ENCODE results near the gene SMC3.

SMC3 gene

GRCh38 chr10:110546499-110547110 is 20.9 kb upstream of the SMC3 start:
- DNase-seq = no peak

DNA sequence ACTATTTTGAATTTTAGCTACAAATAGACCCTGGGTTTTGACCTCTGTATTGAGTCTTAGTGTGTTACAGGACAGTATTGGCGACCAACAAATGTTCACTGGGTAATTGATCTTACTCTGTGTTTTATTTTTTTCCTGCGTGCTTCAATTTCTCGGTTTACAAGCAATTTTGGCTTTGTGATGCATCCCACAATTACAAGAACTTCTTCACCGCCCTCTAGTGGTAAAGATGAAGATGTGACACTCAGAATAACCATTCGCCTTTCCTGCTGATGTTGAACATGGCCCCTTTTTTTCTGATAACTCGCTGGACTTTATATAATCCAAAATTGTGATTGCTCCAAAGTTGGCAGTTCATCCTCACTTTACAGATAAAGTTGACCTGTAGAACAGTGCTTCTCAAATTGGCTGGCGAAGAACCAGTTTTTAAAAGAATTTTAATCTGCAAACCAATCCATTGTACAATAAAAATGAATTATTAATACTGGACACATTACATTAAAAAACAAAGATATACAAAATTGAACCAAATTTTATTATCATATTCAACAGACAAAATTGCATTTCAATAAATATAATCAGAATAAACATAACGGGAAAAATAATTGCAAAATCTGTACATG is 20.2 kb upstream of the SMC3 start:
- DNase-seq = no peak

- DNase-seq = no peak
Observed at GRCh38 chr10:110548002-110548401, 19.5 kb upstream of the SMC3 start.

DNA sequence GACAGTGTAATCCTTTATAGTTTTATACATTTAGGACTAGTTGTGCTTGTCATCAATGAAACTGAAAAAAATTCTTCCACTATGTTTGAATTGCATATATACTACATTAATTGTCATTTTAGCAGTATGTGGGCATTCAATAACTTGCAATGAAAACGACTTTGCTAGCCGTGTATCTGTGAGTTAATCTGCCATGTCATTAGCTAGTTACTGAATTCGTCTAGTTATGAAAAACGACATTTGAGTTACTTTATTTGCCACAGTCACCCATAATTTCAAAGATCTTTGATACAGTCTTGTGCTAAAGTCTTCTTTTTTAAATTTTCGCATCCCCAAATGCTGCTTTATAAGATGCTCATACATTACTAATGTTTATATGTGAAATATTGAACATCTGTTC is 18.3 kb upstream of the SMC3 start:
- DNase-seq = no peak

- DNase-seq = no peak
Observed at GRCh38 chr10:110553905-110554304, 13.6 kb upstream of the SMC3 start.

GRCh38 chr10:110556296-110556695 is 11.2 kb upstream of the SMC3 start:
- DNase-seq = no peak

GRCh38 chr10:110556969-110557601 is 10.4 kb upstream of the SMC3 start:
- DNase-seq = no peak

- no peak for DNase-seq
Observed at GRCh38 chr10:110558041-110558440, 9.5 kb upstream of the SMC3 start.

GRCh38 chr10:110560012-110560411 is 7.5 kb upstream of the SMC3 start:
- DNase-seq = no peak

- no peak for DNase-seq
Observed at GRCh38 chr10:110561292-110561691, 6.2 kb upstream of the SMC3 start.

GRCh38 chr10:110562348-110562747 is 5.1 kb upstream of the SMC3 start:
- no peak for DNase-seq

DNA sequence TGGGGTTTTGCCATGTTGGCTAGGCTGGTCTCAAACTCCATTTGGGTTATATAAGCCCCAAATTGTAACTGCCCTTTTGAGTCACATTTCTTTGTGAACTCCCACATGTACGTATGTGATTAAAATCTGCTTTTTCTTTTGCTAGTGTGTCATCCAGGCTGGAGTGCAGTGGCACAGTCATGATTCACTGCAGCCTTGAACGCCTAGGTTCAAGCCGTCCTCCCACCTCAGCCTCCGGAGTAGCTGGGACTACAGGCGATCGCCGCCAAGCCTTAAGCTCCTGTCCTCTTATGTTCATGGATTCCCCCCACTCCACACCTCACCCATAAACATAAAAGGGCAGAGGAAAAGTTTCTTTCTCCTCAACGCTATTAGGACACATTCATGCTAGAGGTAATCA is 4.4 kb upstream of the SMC3 start:
- no peak for DNase-seq

DNA sequence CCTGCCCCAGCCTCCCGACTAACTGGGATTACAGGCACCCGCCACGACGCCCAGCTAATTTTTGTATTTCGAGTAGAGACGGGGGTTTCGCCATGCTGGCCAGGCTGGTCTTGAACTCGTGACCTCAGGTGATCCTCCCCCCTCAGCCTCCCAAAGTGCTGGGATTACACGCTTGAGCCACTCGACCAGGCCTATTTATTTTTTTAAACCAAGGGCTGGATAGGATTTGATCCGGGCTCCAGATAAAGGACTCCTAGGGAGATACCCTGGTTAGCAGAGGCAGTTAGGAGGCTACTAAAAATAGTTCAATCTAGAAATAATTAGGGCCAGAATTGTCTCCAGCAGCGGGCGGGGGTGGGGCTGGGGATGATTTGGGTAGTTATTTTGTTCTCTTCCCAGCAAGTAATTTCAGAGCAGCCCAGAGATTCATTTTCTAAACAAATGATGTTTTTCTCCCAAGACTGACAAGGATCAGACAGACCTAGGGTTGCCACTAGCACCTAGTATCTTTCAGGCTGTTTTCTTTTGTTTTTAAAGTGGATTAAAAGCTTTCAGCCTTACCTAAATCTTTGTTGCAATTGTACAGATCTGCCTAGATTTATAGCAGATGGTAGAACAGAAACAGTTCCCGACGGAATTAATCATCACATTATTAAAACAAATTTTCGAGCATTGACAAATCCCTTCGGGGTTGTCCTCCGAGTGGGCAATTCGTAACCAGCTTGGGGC is 859 bp upstream of the SMC3 start:
- no peak for DNase-seq

GRCh38 chr10:110568055-110568735 is 700 bp downstream of the SMC3 start:
- DNase-seq = no peak

DNA sequence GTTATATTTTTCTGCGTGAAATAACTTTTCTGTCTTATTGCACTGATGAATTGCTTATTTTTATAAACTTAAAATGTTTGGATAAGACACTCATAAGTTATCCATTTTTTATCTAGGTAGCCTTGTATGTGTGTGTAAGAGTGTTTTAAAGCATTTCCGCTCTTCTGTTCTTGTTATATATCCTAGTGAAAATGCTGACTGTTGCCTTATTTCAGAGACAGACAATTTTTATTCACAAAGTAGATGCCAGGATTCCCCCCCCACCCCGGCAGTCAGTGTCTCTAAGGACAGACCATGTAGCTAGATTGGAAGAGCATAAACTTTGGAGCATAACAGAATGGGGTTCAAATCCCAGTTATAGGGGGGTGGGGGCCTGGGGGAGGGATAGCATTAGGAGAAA is 1.6 kb downstream of the SMC3 start:
- no peak for DNase-seq

DNA sequence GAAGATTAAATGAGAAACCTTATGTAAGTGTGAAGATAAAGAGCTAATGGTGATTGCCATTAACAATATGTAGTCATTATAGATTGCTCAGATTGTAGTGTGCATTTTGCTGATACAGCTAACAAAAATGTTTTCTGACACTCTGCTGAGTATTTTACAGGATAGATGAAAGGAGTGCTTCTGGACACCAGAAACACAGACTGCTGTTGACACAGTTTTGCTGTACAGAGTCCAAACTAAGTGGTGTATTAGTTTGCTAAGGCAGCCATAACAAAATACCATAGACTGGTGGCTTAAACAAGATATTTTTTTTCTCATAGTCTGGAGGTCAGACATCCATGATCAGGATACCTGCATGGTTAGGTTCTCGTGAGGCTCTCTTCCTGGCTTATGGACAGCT is 2.2 kb downstream of the SMC3 start:
- no peak for DNase-seq

GRCh38 chr10:110571093-110571743 is 3.7 kb downstream of the SMC3 start:
- DNase-seq = no peak

GRCh38 chr10:110572862-110573261 is 5.4 kb downstream of the SMC3 start:
- no peak for DNase-seq

GRCh38 chr10:110574420-110574819 is 6.9 kb downstream of the SMC3 start:
- DNase-seq = no peak

DNA sequence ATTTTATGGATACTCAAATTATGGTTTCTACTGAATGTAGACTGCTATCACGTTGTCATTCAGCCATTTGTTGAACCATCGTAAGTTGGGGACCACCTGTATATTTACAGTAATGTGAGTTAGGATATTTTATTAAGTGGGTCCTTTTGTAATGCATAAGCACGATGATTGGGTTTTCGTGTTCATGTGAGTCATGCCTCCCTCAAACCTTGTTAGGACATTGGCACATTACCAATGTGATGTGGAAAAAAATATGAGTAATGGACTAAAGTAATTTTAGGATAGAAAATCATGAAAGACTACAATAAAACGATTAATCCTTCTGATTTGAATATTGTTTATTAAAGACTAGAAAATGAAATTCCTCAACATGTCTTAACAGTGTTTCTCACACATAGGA is 8.7 kb downstream of the SMC3 start:
- DNase-seq = no peak

DNA sequence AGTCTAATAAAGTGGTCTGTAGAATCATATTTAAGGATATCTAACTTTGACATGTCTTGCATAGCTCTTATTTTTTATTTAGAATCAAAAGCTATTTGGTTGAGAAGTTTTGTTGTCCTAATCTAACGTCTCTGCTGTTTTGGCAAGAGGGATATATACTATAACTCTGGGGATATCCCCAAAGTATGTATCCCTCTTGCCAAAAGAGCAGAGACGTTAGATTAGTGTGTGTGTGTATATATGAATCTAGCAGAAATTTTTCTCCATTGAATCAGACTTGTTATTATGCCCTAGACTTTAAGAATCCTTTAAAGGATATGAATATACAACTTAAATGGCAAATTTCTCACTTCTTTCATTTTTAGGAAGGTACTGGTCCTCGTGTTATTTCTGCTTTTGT is 9.6 kb downstream of the SMC3 start:
- no peak for DNase-seq

- DNase-seq = no peak
Observed at GRCh38 chr10:110584006-110584405, 16.5 kb downstream of the SMC3 start.

DNA sequence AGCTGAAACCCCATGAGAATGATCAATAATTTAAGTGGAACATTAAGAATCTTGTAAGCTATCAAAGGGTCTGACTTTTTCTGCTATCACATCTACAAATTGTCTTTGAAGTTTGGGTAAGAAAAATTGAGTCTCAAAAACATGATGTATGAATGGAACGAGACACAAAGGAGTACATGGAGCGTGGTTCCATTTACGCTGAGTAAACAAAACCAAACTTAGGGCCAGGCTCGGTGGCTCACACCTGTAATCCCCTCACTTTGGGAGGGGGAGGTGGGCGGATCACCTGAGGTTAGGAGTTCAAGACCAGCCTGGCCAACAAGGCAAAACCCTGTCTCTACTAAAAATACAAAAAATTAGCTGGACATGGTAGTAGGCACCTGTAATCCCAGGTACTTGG is 24.3 kb downstream of the SMC3 start:
- no peak for DNase-seq
